Measurements from ENCODE around the gene RAB24.

Gene RAB24

GRCh38 chr5:177301503-177302165, 1.9 kb downstream of the RAB24 start:
- no peak for TF ChIP-seq CTCF (IDR thresholded peaks at IDR 0.05)
- peak overlapping the region; percentile 95 for H3K27ac ChIP-seq
- H3K27me3 ChIP-seq: no peaks in the 10 kb centered on the region
- peaks cover 89 to 92% of the 10 kb centered on the region in 2 experiments for H3K4me1 ChIP-seq (ENCODE audit: control insufficient read depth in 1 of 2, insufficient read depth in 1 of 2, low read depth in 1 of 2, low read length in 1 of 2)
- peaks cover 62% of the 10 kb centered on the region for H3K36me3 ChIP-seq
- peak overlapping the region; percentile 79 to 99 for H3K4me3 ChIP-seq (ENCODE audit: low read depth in 1 of 2, low read length in 1 of 2)
- H3K9me3 ChIP-seq: no peaks in the 10 kb centered on the region

GRCh38 chr5:177300951-177301350, 2.6 kb downstream of the RAB24 start:
- Histone ChIP-seq H3K36me3 (peaks cover 56% of the 10 kb centered on the region), H3K4me1 (ENCODE audit: control insufficient read depth in 1 of 2, insufficient read depth in 1 of 2, low read depth in 1 of 2, low read length in 1 of 2) (peaks cover 90 to 92% of the 10 kb centered on the region in 2 experiments), H3K27ac (peak overlapping the region; percentile 95), H3K4me3 (ENCODE audit: low read depth in 1 of 2, low read length in 1 of 2) (peak overlapping the region; percentile 79 to 99), H3K27me3 (no peaks in the 10 kb centered on the region), H3K9me3 (no peaks in the 10 kb centered on the region)
- TF ChIP-seq CTCF (IDR thresholded peaks at IDR 0.05): no peak

- Histone ChIP-seq H3K4me1 (ENCODE audit: control insufficient read depth in 1 of 2, insufficient read depth in 1 of 2, low read depth in 1 of 2, low read length in 1 of 2) (peaks cover 90 to 92% of the 10 kb centered on the region in 2 experiments), H3K9me3 (no peaks in the 10 kb centered on the region), H3K36me3 (peaks cover 51% of the 10 kb centered on the region), H3K4me3 (ENCODE audit: low read depth in 1 of 2, low read length in 1 of 2) (peak overlapping the region; percentile 79 to 99), H3K27ac (peak overlapping the region; percentile 95), H3K27me3 (no peaks in the 10 kb centered on the region)
- TF ChIP-seq CTCF (IDR thresholded peaks at IDR 0.05): peak; percentile 68
Measured at GRCh38 chr5:177300236-177300880, 3.2 kb downstream of the RAB24 start.

GRCh38 chr5:177299697-177300096, 3.8 kb downstream of the RAB24 start:
- Histone ChIP-seq H3K4me3 (ENCODE audit: low read depth in 1 of 2, low read length in 1 of 2) (peak overlapping the region in 1 of 2 experiments; percentile 99), H3K36me3 (peaks cover 51% of the 10 kb centered on the region), H3K9me3 (no peaks in the 10 kb centered on the region), H3K4me1 (ENCODE audit: control insufficient read depth in 1 of 2, insufficient read depth in 1 of 2, low read depth in 1 of 2, low read length in 1 of 2) (peaks cover 90 to 92% of the 10 kb centered on the region in 2 experiments), H3K27me3 (no peaks in the 10 kb centered on the region), H3K27ac (peak overlapping the region; percentile 95)
- no peak for TF ChIP-seq CTCF (IDR thresholded peaks at IDR 0.05)

GRCh38 chr5:177297922-177298321, 5.6 kb downstream of the RAB24 start:
- peak overlapping the region; percentile 95 for H3K27ac ChIP-seq
- H3K4me3 ChIP-seq (ENCODE audit: low read depth in 1 of 2, low read length in 1 of 2): no peak overlapping the region
- H3K27me3 ChIP-seq: no peaks in the 10 kb centered on the region
- H3K4me1 ChIP-seq (ENCODE audit: control insufficient read depth in 1 of 2, insufficient read depth in 1 of 2, low read depth in 1 of 2, low read length in 1 of 2): peaks cover 85% of the 10 kb centered on the region in 2 experiments
- H3K9me3 ChIP-seq: no peaks in the 10 kb centered on the region
- TF ChIP-seq CTCF (IDR thresholded peaks at IDR 0.05): no peak
- H3K36me3 ChIP-seq: peaks cover 59% of the 10 kb centered on the region
